Left ventricle myocardium inferior (tissue), 1 donor: ENCODE data around the gene MEGF11. TPM values are rescaled to one million over a fixed set of nuclear protein-coding genes. Genes with fewer than 3 reads are reported as not detected.

ENCODE experiments used
- DNase-seq: peaks from one replicate; pipeline ENCODE4 v3.0.0-alpha.2; 2020
- H3K27ac ChIP-seq: fragments of 200-600 bp; replicated peaks from 2 replicates; pipeline ENCODE4 v1.8.0; 2021
- H3K27me3 ChIP-seq: fragments of 200-600 bp; 2 replicates; pipeline ENCODE4 v1.8.0; 2021; ENCODE audit warnings: low read depth
- H3K36me3 ChIP-seq: fragments of 200-600 bp; 2 replicates; pipeline ENCODE4 v1.8.0; 2021
- H3K4me1 ChIP-seq: fragments of 200-600 bp; 2 replicates; pipeline ENCODE4 v1.8.0; 2021
- H3K4me3 ChIP-seq: fragments of 200-600 bp; 2 replicates; pipeline ENCODE4 v1.8.0; 2021; ENCODE audit warnings: mild to moderate bottlenecking, moderate library complexity
- H3K9me3 ChIP-seq: fragments of 200-600 bp; replicated peaks from 2 replicates; pipeline ENCODE4 v1.8.0; 2021
- intact Hi-C: fragments of 100-400 bp; cut with micrococcal nuclease; formaldehyde crosslinking; loops from one replicate; pipeline ENCODE4 v1.11.0; 2022
- total RNA-seq: library from RNA; stranded (reverse); fragmentation: NEBNext Ultra II Directional; extraction: Animal tissue kit (Norgen Biotek cat#: 25700); gene quantifications from one replicate; pipeline ENCODE4 v1.2.1, GENCODE V29; 2021
- TF ChIP-seq, protein P1 (sequence below): fragments of 200-600 bp; IDR thresholded peaks from 2 replicates; pipeline ENCODE4 v1.8.0; 2021; ENCODE audit warnings: antibody characterized with exemption, mild to moderate bottlenecking, borderline replicate concordance
- donor health status: DM: no; HTN: yes; CAD: no; lungs with severe emphysema.

Gene MEGF11
- total RNA-seq, 1 donor from 2014 or later: not detected

GRCh38 chr15:66153549-66154415 is 99.8 kb downstream of the MEGF11 start:
- intact Hi-C loops: no loop called here
- TF ChIP-seq, protein P1, sequence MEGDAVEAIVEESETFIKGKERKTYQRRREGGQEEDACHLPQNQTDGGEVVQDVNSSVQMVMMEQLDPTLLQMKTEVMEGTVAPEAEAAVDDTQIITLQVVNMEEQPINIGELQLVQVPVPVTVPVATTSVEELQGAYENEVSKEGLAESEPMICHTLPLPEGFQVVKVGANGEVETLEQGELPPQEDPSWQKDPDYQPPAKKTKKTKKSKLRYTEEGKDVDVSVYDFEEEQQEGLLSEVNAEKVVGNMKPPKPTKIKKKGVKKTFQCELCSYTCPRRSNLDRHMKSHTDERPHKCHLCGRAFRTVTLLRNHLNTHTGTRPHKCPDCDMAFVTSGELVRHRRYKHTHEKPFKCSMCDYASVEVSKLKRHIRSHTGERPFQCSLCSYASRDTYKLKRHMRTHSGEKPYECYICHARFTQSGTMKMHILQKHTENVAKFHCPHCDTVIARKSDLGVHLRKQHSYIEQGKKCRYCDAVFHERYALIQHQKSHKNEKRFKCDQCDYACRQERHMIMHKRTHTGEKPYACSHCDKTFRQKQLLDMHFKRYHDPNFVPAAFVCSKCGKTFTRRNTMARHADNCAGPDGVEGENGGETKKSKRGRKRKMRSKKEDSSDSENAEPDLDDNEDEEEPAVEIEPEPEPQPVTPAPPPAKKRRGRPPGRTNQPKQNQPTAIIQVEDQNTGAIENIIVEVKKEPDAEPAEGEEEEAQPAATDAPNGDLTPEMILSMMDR: no peak
- no peaks in the 10 kb centered on the region for H3K36me3 ChIP-seq
- no peak for DNase-seq
- H3K9me3 ChIP-seq: no peaks in the 10 kb centered on the region
- H3K4me1 ChIP-seq: peaks cover 6% of the 10 kb centered on the region
- H3K27ac ChIP-seq: no peak overlapping the region
- peaks cover 95% of the 10 kb centered on the region for H3K27me3 ChIP-seq
- no peak overlapping the region for H3K4me3 ChIP-seq

GRCh38 chr15:66152650-66153049 is 100.9 kb downstream of the MEGF11 start:
- intact Hi-C loops: no loop called here
- DNase-seq: no peak
- Histone ChIP-seq H3K27ac (no peak overlapping the region), H3K4me3 (no peak overlapping the region), H3K27me3 (peaks cover 95% of the 10 kb centered on the region), H3K9me3 (no peaks in the 10 kb centered on the region), H3K4me1 (peaks cover 10% of the 10 kb centered on the region), H3K36me3 (no peaks in the 10 kb centered on the region)
- TF ChIP-seq, protein P1: no peak

GRCh38 chr15:66151809-66152208 is 101.7 kb downstream of the MEGF11 start:
- Histone ChIP-seq H3K27me3 (peaks cover 94% of the 10 kb centered on the region), H3K4me3 (no peak overlapping the region), H3K9me3 (no peaks in the 10 kb centered on the region), H3K36me3 (no peaks in the 10 kb centered on the region), H3K27ac (no peak overlapping the region), H3K4me1 (peaks cover 10% of the 10 kb centered on the region)
- TF ChIP-seq, protein P1: peak; percentile 40
- DNase-seq: peak; percentile 16
- intact Hi-C loops: no loop called here

DNA sequence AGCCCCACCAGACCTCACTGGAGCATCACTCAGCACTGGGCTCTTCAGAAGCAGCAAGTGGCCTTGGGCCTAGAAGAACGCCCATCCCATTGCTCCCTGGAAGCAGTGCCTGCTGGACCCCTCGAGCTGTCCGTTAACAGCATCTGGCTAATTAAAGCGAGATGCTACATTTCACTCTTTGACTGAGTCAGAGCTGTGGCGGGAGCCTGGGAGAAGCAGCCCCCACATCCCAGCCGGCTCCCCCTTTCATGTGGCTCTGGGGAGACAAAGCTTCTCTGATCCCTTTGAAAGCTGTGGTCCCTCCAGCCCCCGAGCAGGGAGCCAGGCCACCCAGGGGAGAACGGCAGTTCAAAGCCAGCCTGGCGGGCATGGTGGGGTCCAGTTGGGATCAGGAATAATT is 103.7 kb downstream of the MEGF11 start:
- Histone ChIP-seq H3K36me3 (no peaks in the 10 kb centered on the region), H3K9me3 (no peaks in the 10 kb centered on the region), H3K27ac (no peak overlapping the region), H3K4me1 (peaks cover 10% of the 10 kb centered on the region), H3K27me3 (peaks cover 90% of the 10 kb centered on the region), H3K4me3 (no peak overlapping the region)
- DNase-seq: no peak
- TF ChIP-seq, protein P1: no peak
- intact Hi-C loops: no loop called here

DNA sequence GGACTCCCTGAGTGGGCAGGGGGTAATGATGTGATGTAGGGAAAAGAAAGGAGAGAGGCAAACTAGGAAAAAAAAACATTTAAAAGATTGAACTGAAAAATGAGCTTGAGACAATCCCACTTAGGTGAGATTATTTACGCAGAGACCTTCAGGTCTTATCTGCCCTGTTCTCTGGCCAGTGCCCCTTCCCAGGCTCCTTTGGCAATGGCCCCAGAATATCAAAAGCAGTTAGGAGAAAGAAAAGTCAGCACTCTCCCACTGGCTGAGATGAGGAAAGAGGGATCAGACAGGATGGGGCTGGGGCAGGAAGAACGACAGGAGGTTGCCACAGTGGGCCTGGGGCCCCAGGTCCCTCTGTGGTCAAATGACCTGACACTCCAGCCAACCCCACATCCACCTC is 105.4 kb downstream of the MEGF11 start:
- peaks cover 10% of the 10 kb centered on the region for H3K4me1 ChIP-seq
- intact Hi-C loops: no loop called here
- no peaks in the 10 kb centered on the region for H3K9me3 ChIP-seq
- no peak overlapping the region for H3K4me3 ChIP-seq
- no peak for DNase-seq
- TF ChIP-seq, protein P1: no peak
- no peak overlapping the region for H3K27ac ChIP-seq
- H3K36me3 ChIP-seq: no peaks in the 10 kb centered on the region
- peaks cover 88% of the 10 kb centered on the region for H3K27me3 ChIP-seq
